ENCODE measurements around the gene PTPRD. TPM values are rescaled to one million over a fixed set of nuclear protein-coding genes. Genes with fewer than 3 reads are reported as not detected.
"Not testable (repeated sequence)": the region's sequence is repeated elsewhere in the genome, so short reads cannot be mapped to it uniquely, and the experiment has no call there.

PTPRD gene
- total RNA-seq, 2 donors from 2014 or later, result 19.6 to 101 TPM

DNA sequence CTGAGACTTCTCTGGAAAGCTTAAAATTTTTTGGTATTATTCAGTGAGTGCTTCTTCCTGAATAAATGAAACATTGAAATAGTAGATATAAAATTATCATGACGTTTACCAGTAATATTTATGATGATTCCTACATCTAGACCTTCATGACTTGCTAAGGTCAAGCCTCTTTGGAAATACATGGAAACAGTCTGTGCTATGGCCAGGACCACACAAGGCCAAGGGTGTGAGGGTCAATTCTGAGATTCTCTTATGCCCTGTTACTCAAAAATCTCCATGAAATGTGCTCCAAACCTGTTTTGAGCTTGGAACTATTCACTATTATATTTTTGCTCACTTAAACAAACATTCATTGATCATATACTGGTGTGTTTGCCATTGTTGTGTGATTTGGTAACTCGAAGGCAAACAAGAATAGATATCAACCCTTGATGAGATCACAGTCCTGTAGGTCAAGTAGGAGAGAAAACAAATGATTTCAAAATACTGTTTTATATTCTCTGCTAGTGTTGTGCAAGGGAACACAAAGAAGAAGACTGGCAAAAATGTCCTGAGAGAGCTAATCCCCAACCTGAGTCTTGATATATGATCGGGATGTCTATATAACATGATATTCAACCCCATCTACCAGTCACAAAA, 1558.3 kb downstream of the PTPRD start:
- ATAC-seq (ENCODE audit: insufficient number of reproducible peaks, low FRiP score, low read depth) (no peak), DNase-seq (ENCODE audit: low spot score) (no peak)
- H3K4me3 ChIP-seq, result no peak overlapping the region
- no peaks in the 10 kb centered on the region for H3K27me3 ChIP-seq (replicated peaks; ENCODE audit: insufficient read depth)
- H3K9me3 ChIP-seq, result no peaks in the 10 kb centered on the region
- TF ChIP-seq, protein P1, sequence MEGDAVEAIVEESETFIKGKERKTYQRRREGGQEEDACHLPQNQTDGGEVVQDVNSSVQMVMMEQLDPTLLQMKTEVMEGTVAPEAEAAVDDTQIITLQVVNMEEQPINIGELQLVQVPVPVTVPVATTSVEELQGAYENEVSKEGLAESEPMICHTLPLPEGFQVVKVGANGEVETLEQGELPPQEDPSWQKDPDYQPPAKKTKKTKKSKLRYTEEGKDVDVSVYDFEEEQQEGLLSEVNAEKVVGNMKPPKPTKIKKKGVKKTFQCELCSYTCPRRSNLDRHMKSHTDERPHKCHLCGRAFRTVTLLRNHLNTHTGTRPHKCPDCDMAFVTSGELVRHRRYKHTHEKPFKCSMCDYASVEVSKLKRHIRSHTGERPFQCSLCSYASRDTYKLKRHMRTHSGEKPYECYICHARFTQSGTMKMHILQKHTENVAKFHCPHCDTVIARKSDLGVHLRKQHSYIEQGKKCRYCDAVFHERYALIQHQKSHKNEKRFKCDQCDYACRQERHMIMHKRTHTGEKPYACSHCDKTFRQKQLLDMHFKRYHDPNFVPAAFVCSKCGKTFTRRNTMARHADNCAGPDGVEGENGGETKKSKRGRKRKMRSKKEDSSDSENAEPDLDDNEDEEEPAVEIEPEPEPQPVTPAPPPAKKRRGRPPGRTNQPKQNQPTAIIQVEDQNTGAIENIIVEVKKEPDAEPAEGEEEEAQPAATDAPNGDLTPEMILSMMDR (IDR thresholded peaks at IDR 0.05), result no peak
- H3K36me3 ChIP-seq, result no peaks in the 10 kb centered on the region
- no peaks in the 10 kb centered on the region for H3K4me1 ChIP-seq (ENCODE audit: control insufficient read depth in 1 of 2, low read depth in 2 of 2)
- H3K27ac ChIP-seq, result no peak overlapping the region

DNA sequence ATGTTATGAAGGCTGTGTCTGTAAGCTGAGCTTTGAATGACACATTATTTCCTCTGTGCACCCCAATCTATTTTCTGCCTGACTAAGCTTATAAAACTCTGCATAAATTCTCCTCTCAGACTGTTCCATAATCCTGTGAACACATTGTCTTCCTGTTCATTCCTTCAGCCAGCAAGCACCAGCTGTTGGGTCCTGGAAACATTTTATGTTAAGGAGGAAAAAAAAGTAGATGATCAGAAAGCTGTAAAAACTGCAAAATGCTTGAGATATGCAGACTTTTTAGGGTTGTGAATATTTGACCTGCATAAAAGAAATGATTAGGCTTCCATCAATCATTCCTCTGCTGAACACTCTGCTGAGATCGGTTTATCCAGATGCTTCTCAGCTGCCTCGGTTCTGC, 1567.2 kb downstream of the PTPRD start:
- Histone ChIP-seq H3K27ac (no peak overlapping the region), H3K4me1 (ENCODE audit: control insufficient read depth in 1 of 2, low read depth in 2 of 2) (no peaks in the 10 kb centered on the region), H3K9me3 (no peaks in the 10 kb centered on the region), H3K27me3 (replicated peaks; ENCODE audit: insufficient read depth) (no peaks in the 10 kb centered on the region), H3K4me3 (no peak overlapping the region), H3K36me3 (no peaks in the 10 kb centered on the region)
- TF ChIP-seq, protein P1 (IDR thresholded peaks at IDR 0.05), result no peak
- no peak for ATAC-seq (ENCODE audit: insufficient number of reproducible peaks, low FRiP score, low read depth)
- DNase-seq (ENCODE audit: low spot score), result no peak

DNA sequence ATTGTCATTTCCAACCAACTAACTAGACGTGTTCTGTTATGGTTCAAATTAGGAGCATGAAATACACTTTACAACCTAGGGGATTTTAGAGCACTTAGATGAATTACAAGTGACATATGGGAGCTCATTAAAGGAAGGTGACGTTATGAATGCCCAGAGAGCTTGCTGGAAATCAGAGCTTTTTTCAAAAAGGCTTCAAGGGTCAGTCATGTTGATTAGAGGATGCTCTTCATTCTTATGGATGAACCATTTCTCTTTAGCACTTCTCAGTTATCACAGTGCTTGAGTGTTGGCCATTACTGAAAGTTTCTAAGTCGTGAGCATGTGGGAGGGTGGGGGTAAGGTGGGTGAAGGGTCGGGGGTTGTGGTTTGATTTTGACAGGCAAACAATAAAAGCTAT, 1567.7 kb downstream of the PTPRD start:
- H3K9me3 ChIP-seq, result no peaks in the 10 kb centered on the region
- no peak overlapping the region for H3K27ac ChIP-seq
- no peak overlapping the region for H3K4me3 ChIP-seq
- DNase-seq (ENCODE audit: low spot score), result no peak
- no peak for ATAC-seq (ENCODE audit: insufficient number of reproducible peaks, low FRiP score, low read depth)
- H3K36me3 ChIP-seq, result no peaks in the 10 kb centered on the region
- no peaks in the 10 kb centered on the region for H3K4me1 ChIP-seq (ENCODE audit: control insufficient read depth in 1 of 2, low read depth in 2 of 2)
- TF ChIP-seq, protein P1 (IDR thresholded peaks at IDR 0.05), result no peak
- H3K27me3 ChIP-seq (replicated peaks; ENCODE audit: insufficient read depth), result no peaks in the 10 kb centered on the region

DNA sequence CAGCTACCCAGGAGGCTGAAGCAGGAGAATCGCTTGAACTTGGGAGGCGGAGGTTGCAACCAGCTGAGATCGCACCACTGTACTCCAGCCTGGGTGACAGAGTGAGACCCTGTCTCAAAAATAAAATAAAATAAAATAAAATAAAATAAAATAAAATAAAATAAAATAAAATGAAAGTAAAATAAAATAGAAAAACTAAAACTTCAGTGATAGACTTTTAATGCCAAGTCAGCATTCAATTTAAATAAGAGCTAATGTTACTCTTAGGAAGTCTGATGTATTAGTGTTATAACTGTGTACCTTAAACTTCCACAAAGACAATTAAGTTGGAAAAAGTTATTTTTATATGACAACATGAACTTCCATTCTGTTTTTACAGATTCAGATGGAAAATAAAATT, 1569.0 kb downstream of the PTPRD start:
- not testable (repeated sequence) for H3K4me3 ChIP-seq; DNase-seq (ENCODE audit: low spot score); H3K9me3 ChIP-seq; ATAC-seq (ENCODE audit: insufficient number of reproducible peaks, low FRiP score, low read depth); H3K27ac ChIP-seq; H3K27me3 ChIP-seq (replicated peaks; ENCODE audit: insufficient read depth); H3K36me3 ChIP-seq; H3K4me1 ChIP-seq (ENCODE audit: control insufficient read depth in 1 of 2, low read depth in 2 of 2)

DNA sequence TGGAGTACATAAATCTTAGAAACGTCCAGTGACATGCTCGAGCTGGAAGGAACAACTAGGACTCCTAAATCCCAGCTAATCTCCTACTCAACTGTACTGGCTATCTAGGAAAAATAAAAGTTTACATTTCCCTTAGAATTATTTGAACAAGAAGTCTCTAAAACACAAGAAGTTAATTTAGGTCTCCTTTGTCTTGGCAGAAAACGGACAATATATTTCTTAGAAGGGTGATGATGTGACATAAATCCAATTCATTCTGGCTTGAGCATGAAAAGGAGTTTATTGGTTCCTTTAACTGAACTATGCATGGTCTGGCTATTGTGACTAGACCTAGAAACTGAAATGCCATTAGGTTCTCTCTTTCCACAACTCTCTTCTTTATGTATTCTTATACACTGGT, 1571.0 kb downstream of the PTPRD start:
- Histone ChIP-seq H3K9me3 (no peaks in the 10 kb centered on the region), H3K27me3 (replicated peaks; ENCODE audit: insufficient read depth) (no peaks in the 10 kb centered on the region), H3K27ac (no peak overlapping the region), H3K4me3 (no peak overlapping the region), H3K36me3 (no peaks in the 10 kb centered on the region), H3K4me1 (ENCODE audit: control insufficient read depth in 1 of 2, low read depth in 2 of 2) (peaks cover 0 to 6% of the 10 kb centered on the region in 2 donors)
- TF ChIP-seq, protein P1 (IDR thresholded peaks at IDR 0.05), result no peak
- no peak for ATAC-seq (ENCODE audit: insufficient number of reproducible peaks, low FRiP score, low read depth)
- DNase-seq (ENCODE audit: low spot score), result no peak

DNA sequence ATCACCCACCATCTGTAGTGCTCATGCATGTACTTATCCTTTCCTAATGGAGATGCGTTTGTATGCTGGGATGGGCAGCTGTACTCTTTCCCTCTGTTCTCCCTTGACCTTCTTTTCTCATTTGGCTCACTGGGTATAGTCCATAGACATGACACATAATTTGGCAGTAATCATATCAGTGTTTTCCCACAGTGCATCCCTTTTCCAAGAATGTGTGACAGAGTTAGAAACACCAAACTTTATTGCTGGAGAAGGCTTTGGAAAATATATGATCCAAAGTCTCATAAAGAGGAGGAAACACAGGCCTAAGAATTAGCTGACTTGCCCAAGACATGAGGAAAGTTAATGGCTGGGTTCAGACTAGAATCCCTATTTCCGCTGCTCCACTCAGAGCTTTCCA, 1579.8 kb downstream of the PTPRD start:
- Histone ChIP-seq H3K36me3 (no peaks in the 10 kb centered on the region), H3K4me3 (no peak overlapping the region), H3K9me3 (no peaks in the 10 kb centered on the region), H3K27me3 (replicated peaks; ENCODE audit: insufficient read depth) (no peaks in the 10 kb centered on the region), H3K27ac (no peak overlapping the region), H3K4me1 (ENCODE audit: control insufficient read depth in 1 of 2, low read depth in 2 of 2) (peaks cover 0 to 10% of the 10 kb centered on the region in 2 donors)
- no peak for DNase-seq (ENCODE audit: low spot score)
- ATAC-seq (ENCODE audit: insufficient number of reproducible peaks, low FRiP score, low read depth), result no peak
- TF ChIP-seq, protein P1 (IDR thresholded peaks at IDR 0.05), result no peak
